GM20000 (cell line): ENCODE data around the gene DLST.

Experiments used
- DNase-seq: peaks from one replicate; pipeline ENCODE4 v3.0.0; 2012; ENCODE audit warnings: low spot score
- TF ChIP-seq, protein P1 (sequence below): IDR thresholded peaks from 2 replicates; pipeline ENCODE4 v1.5.1; 2012; ENCODE audit warnings: mild to moderate bottlenecking, control low read depth; ENCODE audit errors: extremely low read depth, missing control alignments

DLST gene

DNA sequence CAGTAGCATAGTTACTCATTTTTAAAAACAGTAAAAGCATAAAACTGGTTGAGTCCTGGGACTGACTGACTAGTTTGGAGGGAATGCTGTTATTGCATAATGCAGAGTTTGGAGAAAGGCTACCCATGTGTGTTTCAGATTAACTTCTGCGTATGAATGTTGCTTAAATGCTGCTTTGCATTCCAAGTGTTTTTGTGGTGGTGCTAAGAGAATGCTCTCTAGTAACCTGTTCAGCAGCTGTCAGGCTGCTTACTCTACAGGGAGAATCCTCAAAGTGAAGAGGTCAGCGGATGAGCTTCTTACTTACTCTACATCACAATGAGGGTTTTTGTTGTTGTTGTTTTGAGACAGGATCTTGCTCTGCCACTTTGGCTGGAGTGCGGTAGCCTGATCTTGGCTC, 4.3 kb downstream of the DLST start:
- TF ChIP-seq, protein P1, sequence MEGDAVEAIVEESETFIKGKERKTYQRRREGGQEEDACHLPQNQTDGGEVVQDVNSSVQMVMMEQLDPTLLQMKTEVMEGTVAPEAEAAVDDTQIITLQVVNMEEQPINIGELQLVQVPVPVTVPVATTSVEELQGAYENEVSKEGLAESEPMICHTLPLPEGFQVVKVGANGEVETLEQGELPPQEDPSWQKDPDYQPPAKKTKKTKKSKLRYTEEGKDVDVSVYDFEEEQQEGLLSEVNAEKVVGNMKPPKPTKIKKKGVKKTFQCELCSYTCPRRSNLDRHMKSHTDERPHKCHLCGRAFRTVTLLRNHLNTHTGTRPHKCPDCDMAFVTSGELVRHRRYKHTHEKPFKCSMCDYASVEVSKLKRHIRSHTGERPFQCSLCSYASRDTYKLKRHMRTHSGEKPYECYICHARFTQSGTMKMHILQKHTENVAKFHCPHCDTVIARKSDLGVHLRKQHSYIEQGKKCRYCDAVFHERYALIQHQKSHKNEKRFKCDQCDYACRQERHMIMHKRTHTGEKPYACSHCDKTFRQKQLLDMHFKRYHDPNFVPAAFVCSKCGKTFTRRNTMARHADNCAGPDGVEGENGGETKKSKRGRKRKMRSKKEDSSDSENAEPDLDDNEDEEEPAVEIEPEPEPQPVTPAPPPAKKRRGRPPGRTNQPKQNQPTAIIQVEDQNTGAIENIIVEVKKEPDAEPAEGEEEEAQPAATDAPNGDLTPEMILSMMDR, result no peak
- no peak for DNase-seq

- DNase-seq, result no peak
- TF ChIP-seq, protein P1, result no peak
These were observed 6.7 kb downstream of the DLST start for GRCh38 chr14:74888164-74889158.

- TF ChIP-seq, protein P1, result no peak
- no peak for DNase-seq
These were observed 8.5 kb downstream of the DLST start for GRCh38 chr14:74890262-74890661.

GRCh38 chr14:74891870-74892269, 10.2 kb downstream of the DLST start:
- TF ChIP-seq, protein P1, result no peak
- DNase-seq, result no peak

GRCh38 chr14:74892745-74893144, 11.0 kb downstream of the DLST start:
- TF ChIP-seq, protein P1, result no peak
- no peak for DNase-seq

GRCh38 chr14:74893614-74894091, 11.9 kb downstream of the DLST start:
- no peak for DNase-seq
- TF ChIP-seq, protein P1, result no peak

DNA sequence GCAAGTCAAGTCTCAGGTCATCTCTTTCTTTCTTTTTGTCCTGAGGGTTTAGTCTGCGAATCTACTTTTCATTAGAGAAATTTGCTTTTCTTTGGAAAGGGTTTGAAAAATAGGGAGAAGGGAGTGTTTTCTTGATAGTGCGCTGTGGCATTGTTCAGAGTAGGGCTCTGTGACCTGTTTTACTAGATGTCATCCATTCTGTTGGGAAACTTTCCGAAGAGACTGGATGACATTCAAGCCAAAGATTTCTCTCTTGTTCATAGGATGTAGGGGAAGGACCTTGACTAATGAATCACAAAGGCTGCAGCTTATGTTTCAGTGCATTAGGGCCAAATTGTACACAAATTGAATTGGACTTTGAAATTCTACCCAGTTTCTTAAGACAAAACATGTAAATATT, 14.7 kb downstream of the DLST start:
- TF ChIP-seq, protein P1, result no peak
- DNase-seq, result no peak
